B cell (primary cell): Measurements from ENCODE around the gene PNN. TPM values are rescaled to one million over a fixed set of nuclear protein-coding genes. Genes with fewer than 3 reads are reported as not detected.

Source experiments
- ATAC-seq: fragments of 200-7000 bp; cut with Tn5 transposase; one replicate; pipeline ENCODE4 v1.10.0; 2021; ENCODE audit warnings: low read depth, mild to moderate bottlenecking, moderate number of reproducible peaks, moderate library complexity
- CTCF ChIA-PET: fragments of 350-600 bp; sonication (Branson Sonifier 250); formaldehyde crosslinking; loops from one replicate; lab custom pipeline; 2021; ENCODE audit warnings: antibody characterized with exemption, inconsistent platforms; lab: Charles Lee
- POLR2A ChIA-PET: fragments of 350-600 bp; sonication (Branson Sonifier 250); formaldehyde crosslinking; loops from one replicate; lab custom pipeline; 2021; ENCODE audit warnings: antibody characterized with exemption; lab: Charles Lee
- DNase-seq: peaks from one replicate; pipeline ENCODE4 v3.0.0; 2013
- H2AFZ ChIP-seq: 2 replicates; pipeline ENCODE4 v1.6.1; 2012; ENCODE audit warnings: mild to moderate bottlenecking, low read depth, low read length; ENCODE audit not compliant: insufficient read depth, poor library complexity, severe bottlenecking
- H3K27ac ChIP-seq, 2 donors: 1 replicate in 1 of 2; 2 replicates in 1 of 2; pipeline ENCODE4 v1.5.1; 2012 to 2013; ENCODE audit warnings: low read length in 2 of 2, mild to moderate bottlenecking in 2 of 2, moderate library complexity in 1 of 2
- H3K27me3 ChIP-seq, 4 experiments: fragments of 200-600 bp in 1 of 4; sonication (generic) in 1 of 4; replicated peaks in 1 of 4; 1 replicate in 2 of 4; 2 replicates in 2 of 4; pipeline versions ENCODE4 v1.6.1 to v1.7.0; 2013 to 2016; ENCODE audit warnings: low read length in 3 of 4, mild to moderate bottlenecking in 2 of 4, mixed read lengths in 1 of 4, moderate library complexity in 1 of 4; ENCODE audit not compliant: insufficient read depth in 4 of 4, control insufficient read depth in 3 of 4; ENCODE audit errors: control extremely low read depth in 1 of 4
- H3K36me3 ChIP-seq, 2 experiments: replicated peaks in 1 of 2; 1 replicate in 1 of 2; 2 replicates in 1 of 2; pipeline versions ENCODE4 v1.6.1 to v1.7.1; 2013; ENCODE audit warnings: low read length in 1 of 2; ENCODE audit not compliant: insufficient read depth in 2 of 2, control insufficient read depth in 1 of 2; ENCODE audit errors: control extremely low read depth in 1 of 2, extremely low read depth in 1 of 2
- H3K4me1 ChIP-seq, 2 donors: fragments of 200-600 bp in 1 of 2; sonication (generic) in 1 of 2; 1 replicate in 1 of 2; 2 replicates in 1 of 2; pipeline versions ENCODE4 v1.5.1 to v1.6.1; 2013 to 2017; ENCODE audit warnings: low read length in 2 of 2; ENCODE audit not compliant: control insufficient read depth in 2 of 2, insufficient read depth in 2 of 2
- H3K4me2 ChIP-seq: replicated peaks from 2 replicates; pipeline ENCODE3; 2012; ENCODE audit warnings: mild to moderate bottlenecking, low read depth, low read length; ENCODE audit not compliant: poor library complexity, severe bottlenecking
- H3K4me3 ChIP-seq, 5 experiments: fragments of 200-600 bp in 1 of 5; sonication (generic) in 1 of 5; 1 replicate in 3 of 5; 2 replicates in 2 of 5; pipeline versions ENCODE4 v1.5.1 to v1.7.0; 2011 to 2016; ENCODE audit warnings: low read length in 4 of 5, mild to moderate bottlenecking in 4 of 5, low read depth in 2 of 5, control low read depth in 1 of 5, moderate library complexity in 1 of 5; ENCODE audit not compliant: insufficient read depth in 1 of 5; ENCODE audit errors: control extremely low read depth in 1 of 5, extremely low read depth in 1 of 5
- H3K79me2 ChIP-seq: fragments of 200-600 bp; sonication (generic); one replicate; pipeline ENCODE4 v1.6.0; 2016; ENCODE audit warnings: low read length; ENCODE audit not compliant: control insufficient read depth, insufficient read depth
- H3K9ac ChIP-seq: fragments of 200-600 bp; sonication (generic); 2 replicates; pipeline ENCODE4 v1.6.1; 2017; ENCODE audit warnings: mild to moderate bottlenecking, low read length, moderate library complexity
- H3K9me3 ChIP-seq, 3 donors: one replicate each; pipeline versions ENCODE4 v1.6.1 to v1.7.1; 2013; ENCODE audit warnings: low read length in 2 of 3; ENCODE audit not compliant: control insufficient read depth in 2 of 3, insufficient read depth in 1 of 3; ENCODE audit errors: control extremely low read depth in 1 of 3
- H4K20me1 ChIP-seq: 2 replicates; pipeline ENCODE4 v1.6.0; 2012; ENCODE audit warnings: mild to moderate bottlenecking, low read length; ENCODE audit not compliant: insufficient read depth, control insufficient read depth, poor library complexity, severe bottlenecking
- H3K27ac Mint-ChIP-seq: one replicate; pipeline ENCODE4 v1.8.0; 2021; ENCODE audit warnings: mixed read lengths
- H3K27me3 Mint-ChIP-seq: one replicate; pipeline ENCODE4 v1.8.0; 2021; ENCODE audit warnings: mixed read lengths
- H3K4me1 Mint-ChIP-seq: one replicate; pipeline ENCODE4 v1.8.0; 2021; ENCODE audit warnings: mixed read lengths
- H3K4me3 Mint-ChIP-seq: one replicate; pipeline ENCODE4 v1.8.0; 2021; ENCODE audit warnings: mixed read lengths
- H3K9me3 Mint-ChIP-seq: one replicate; pipeline ENCODE4 v1.8.0; 2022; ENCODE audit warnings: mixed read lengths; ENCODE audit not compliant: insufficient read depth
- EZH2 ChIP-seq: IDR thresholded peaks from 2 replicates; pipeline ENCODE4 v1.6.1; 2012; ENCODE audit warnings: borderline replicate concordance, low read depth, mild to moderate bottlenecking, moderate library complexity, low read length; ENCODE audit not compliant: insufficient read depth, poor library complexity, severe bottlenecking
- WGBS: methylation state at CpG from one replicate; pipeline ENCODE4 v1.1.5; 2013; ENCODE audit warnings: missing lambda C conversion rate; ENCODE audit not compliant: insufficient coverage; 5-methylcytosine and 5-hydroxymethylcytosine counted together
- intact Hi-C: fragments of 100-400 bp; cut with micrococcal nuclease; formaldehyde crosslinking; loops from one replicate; pipeline ENCODE4 v1.10.0; 2022
- polyA plus RNA-seq: library from polyadenylated mRNA; depleted of rRNA; stranded (reverse); fragments of >200 nt; gene quantifications from 2 replicates; pipeline ENCODE4 v1.2.3, GENCODE V29; 2012
- total RNA-seq, 2 donors: library from RNA; stranded (reverse); fragments of 120-200 nt in 1 of 2; gene quantifications; 1 replicate in 1 of 2; 2 replicates in 1 of 2; pipeline versions ENCODE4 v1.2.3 to v1.2.4, GENCODE V29; 2013 to 2022
- TF ChIP-seq, protein P1 (sequence below): fragments of 200-600 bp; IDR thresholded peaks from one replicate; pipeline ENCODE4 v1.8.0; 2022; ENCODE audit warnings: antibody characterized with exemption, mild to moderate bottlenecking

The PNN gene
- total and polyA plus RNA-seq, 2 donors (not counting 1 experiment from before 2014, with no cell fraction given), result 49.7 to 134 TPM

DNA sequence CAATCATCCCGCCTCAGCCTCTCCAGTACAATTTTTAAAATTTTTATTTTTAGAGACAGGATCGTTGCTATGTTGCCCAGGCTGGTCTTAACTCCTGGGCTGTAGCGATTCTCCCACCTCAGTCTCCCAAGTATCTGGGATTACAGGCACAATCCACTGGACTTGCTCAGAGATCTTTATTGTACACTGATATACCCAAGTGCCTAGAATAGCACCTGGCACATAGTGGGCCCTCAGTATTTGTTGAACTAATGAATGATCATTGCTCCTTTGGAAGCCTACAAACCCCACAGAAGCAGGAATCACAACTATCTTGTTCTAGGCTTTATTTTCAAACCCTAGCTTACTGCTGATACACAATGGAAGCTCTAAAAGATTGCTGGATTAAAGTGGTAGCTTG is 1.9 kb upstream of the PNN start:
- Histone ChIP-seq H3K9me3 (no peaks in the 10 kb centered on the region), H3K79me2 (peaks cover 46% of the 10 kb centered on the region), H2AFZ (no peak overlapping the region), H3K27me3 (no peaks in the 10 kb centered on the region), H3K36me3 (peaks cover 8 to 17% of the 10 kb centered on the region in 2 experiments), H3K4me3 (no peak overlapping the region), H3K27ac (no peak overlapping the region), H3K9ac (no peak overlapping the region), H3K4me2 (no peak overlapping the region), H4K20me1 (peaks cover 18% of the 10 kb centered on the region), H3K4me1 (peaks cover 28 to 38% of the 10 kb centered on the region in 2 donors)
- 40% methylated on average over 1 of the region's 3 CpGs for WGBS
- no peaks in the 10 kb centered on the region for H3K27me3 Mint-ChIP-seq
- H3K9me3 Mint-ChIP-seq, result no peaks in the 10 kb centered on the region
- intact Hi-C loops, result no loop called here
- DNase-seq, result no peak
- H3K4me3 Mint-ChIP-seq, result peak overlapping the region; percentile 50
- ATAC-seq, result no peak
- TF ChIP-seq, protein P1, sequence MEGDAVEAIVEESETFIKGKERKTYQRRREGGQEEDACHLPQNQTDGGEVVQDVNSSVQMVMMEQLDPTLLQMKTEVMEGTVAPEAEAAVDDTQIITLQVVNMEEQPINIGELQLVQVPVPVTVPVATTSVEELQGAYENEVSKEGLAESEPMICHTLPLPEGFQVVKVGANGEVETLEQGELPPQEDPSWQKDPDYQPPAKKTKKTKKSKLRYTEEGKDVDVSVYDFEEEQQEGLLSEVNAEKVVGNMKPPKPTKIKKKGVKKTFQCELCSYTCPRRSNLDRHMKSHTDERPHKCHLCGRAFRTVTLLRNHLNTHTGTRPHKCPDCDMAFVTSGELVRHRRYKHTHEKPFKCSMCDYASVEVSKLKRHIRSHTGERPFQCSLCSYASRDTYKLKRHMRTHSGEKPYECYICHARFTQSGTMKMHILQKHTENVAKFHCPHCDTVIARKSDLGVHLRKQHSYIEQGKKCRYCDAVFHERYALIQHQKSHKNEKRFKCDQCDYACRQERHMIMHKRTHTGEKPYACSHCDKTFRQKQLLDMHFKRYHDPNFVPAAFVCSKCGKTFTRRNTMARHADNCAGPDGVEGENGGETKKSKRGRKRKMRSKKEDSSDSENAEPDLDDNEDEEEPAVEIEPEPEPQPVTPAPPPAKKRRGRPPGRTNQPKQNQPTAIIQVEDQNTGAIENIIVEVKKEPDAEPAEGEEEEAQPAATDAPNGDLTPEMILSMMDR, result no peak
- TF ChIP-seq EZH2, result no peak
- peak overlapping the region; percentile 59 for H3K27ac Mint-ChIP-seq
- H3K4me1 Mint-ChIP-seq, result peaks cover 46% of the 10 kb centered on the region
- POLR2A ChIA-PET, result no interaction called here
- CTCF ChIA-PET, result no interaction called here

DNA sequence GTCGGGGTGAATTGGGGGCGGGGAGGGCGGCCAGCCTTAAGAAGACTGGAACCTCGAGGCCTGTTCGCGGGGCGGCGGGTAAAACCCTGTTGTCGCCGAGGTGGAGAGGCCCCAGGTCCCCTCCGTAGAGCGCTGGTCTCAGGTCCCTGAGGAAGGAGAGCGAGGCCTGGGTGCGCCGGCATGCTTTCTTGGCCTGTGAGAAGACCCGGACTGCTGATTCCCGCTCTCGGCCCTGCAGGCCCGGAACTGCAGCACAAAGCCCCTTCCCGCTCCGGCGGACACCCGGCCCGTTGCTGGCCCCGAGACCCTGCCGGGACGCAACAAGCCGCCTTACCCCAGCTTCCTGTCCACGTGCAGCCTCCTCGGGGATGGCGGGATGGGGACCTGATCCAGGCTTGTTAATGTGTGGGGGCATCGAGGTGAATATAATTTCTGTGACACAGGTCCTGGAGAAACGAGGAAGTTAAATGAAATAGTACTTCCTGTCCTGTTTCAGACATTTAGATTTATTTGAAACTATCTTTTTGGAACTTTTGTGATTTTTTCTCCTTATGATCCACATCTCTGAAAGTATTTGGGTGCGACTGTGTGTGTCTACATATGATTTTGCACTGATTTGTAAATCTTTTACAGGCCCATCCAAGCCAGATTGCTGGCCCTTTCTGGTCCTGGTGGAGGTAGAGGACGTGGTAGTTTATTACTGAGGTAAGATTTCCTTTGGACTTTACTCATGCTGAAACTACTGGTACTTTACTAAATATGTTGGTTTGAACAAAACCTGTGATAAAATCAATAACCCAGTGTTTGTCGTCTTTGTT is 600 bp downstream of the PNN start:
- peaks cover 30% of the 10 kb centered on the region for H3K4me1 Mint-ChIP-seq
- ChIA-PET POLR2A (interaction anchor here (0.5 to 1.3 kb wide), 8 partner anchors 33 to 257 kb away, joined by 3 to 13 read pairs (median 4); partner anchors contain the start of genes FBXO33, GEMIN2 and SEC23A), CTCF (interaction anchor here (1.4 kb wide), 1 partner anchor 62 kb away, joined by 4 read pairs; the partner anchor contains the start of gene GEMIN2)
- peak overlapping the region; percentile 89 to 95 for H3K27ac ChIP-seq
- peaks cover 27% of the 10 kb centered on the region for H3K79me2 ChIP-seq
- H3K27ac Mint-ChIP-seq, result peak overlapping the region; percentile 99
- no peaks in the 10 kb centered on the region for H3K27me3 Mint-ChIP-seq
- peak overlapping the region; percentile 97 for H3K4me3 Mint-ChIP-seq
- peak overlapping the region; percentile 90 for H3K4me2 ChIP-seq
- peaks cover 15 to 24% of the 10 kb centered on the region in 2 donors for H3K4me1 ChIP-seq
- H3K36me3 ChIP-seq, result peaks cover 17 to 41% of the 10 kb centered on the region in 2 experiments
- H3K9me3 Mint-ChIP-seq, result no peaks in the 10 kb centered on the region
- intact Hi-C loops, result loop anchor here (1.0 kb wide), 4 partner anchors 61 to 257 kb away; partner anchors contain the start of genes FBXO33, GEMIN2 and SEC23A
- H3K27me3 ChIP-seq, result no peaks in the 10 kb centered on the region
- peak overlapping the region; percentile 84 for H2AFZ ChIP-seq
- H3K4me3 ChIP-seq, result peak overlapping the region; percentile 80 to 97 (median 85)
- DNase-seq (no peak), ATAC-seq (peak; percentile 16)
- H3K9me3 ChIP-seq, result no peaks in the 10 kb centered on the region
- WGBS, result 0% methylated on average over 30 of the region's 36 CpGs
- TF ChIP-seq, protein P1, result no peak
- no peak for TF ChIP-seq EZH2
- H4K20me1 ChIP-seq, result peaks cover 22% of the 10 kb centered on the region
- H3K9ac ChIP-seq, result peak overlapping the region; percentile 99
